Measurements from ENCODE around the gene AAK1.
"Not testable (repeated sequence)": the region's sequence is repeated elsewhere in the genome, so short reads cannot be mapped to it uniquely, and the experiment has no call there.

Gene AAK1

GRCh38 chr2:69580486-69580885, 63.1 kb downstream of the AAK1 start:
- in situ Hi-C loops (cut with HindIII; ENCODE audit: low pct_ligation_motif_present, low sequenced_read_pairs) = no loop called here
- no peaks in the 10 kb centered on the region for H3K36me3 ChIP-seq (replicated peaks)
- no peak for TF ChIP-seq CTCF (IDR thresholded peaks at IDR 0.05; ENCODE audit: low read depth, low read length, missing control alignments)

GRCh38 chr2:69579536-69579935, 64.0 kb downstream of the AAK1 start:
- Histone ChIP-seq H3K27me3 (replicated peaks) (no peaks in the 10 kb centered on the region), H3K27ac (no peak overlapping the region), H3K4me3 (ENCODE audit: low read depth, low read length) (no peak overlapping the region), H3K36me3 (replicated peaks) (no peaks in the 10 kb centered on the region)
- TF ChIP-seq CTCF (IDR thresholded peaks at IDR 0.05; ENCODE audit: low read depth, low read length, missing control alignments) = no peak
- in situ Hi-C loops (cut with HindIII; ENCODE audit: low pct_ligation_motif_present, low sequenced_read_pairs) = no loop called here
- DNase-seq = no peak

More at GRCh38 chr2:69580486-69580885, 63.1 kb downstream of the AAK1 start:
- H3K27ac ChIP-seq = no peak overlapping the region
- H3K27me3 ChIP-seq (replicated peaks) = no peaks in the 10 kb centered on the region
- no peak for DNase-seq
- H3K4me3 ChIP-seq (ENCODE audit: low read depth, low read length) = no peak overlapping the region

- no peak for DNase-seq
- Histone ChIP-seq H3K27ac (no peak overlapping the region), H3K36me3 (replicated peaks) (no peaks in the 10 kb centered on the region), H3K4me3 (ENCODE audit: low read depth, low read length) (no peak overlapping the region), H3K27me3 (replicated peaks) (no peaks in the 10 kb centered on the region)
- in situ Hi-C loops (cut with HindIII; ENCODE audit: low pct_ligation_motif_present, low sequenced_read_pairs) = no loop called here
- no peak for TF ChIP-seq CTCF (IDR thresholded peaks at IDR 0.05; ENCODE audit: low read depth, low read length, missing control alignments)
Observed at GRCh38 chr2:69578198-69578540, 65.4 kb downstream of the AAK1 start.

- H3K36me3 ChIP-seq (replicated peaks) = no peaks in the 10 kb centered on the region
- in situ Hi-C loops (cut with HindIII; ENCODE audit: low pct_ligation_motif_present, low sequenced_read_pairs) = no loop called here
- TF ChIP-seq CTCF (IDR thresholded peaks at IDR 0.05; ENCODE audit: low read depth, low read length, missing control alignments) = no peak
- no peaks in the 10 kb centered on the region for H3K27me3 ChIP-seq (replicated peaks)
- H3K27ac ChIP-seq = no peak overlapping the region
- no peak for DNase-seq
- no peak overlapping the region for H3K4me3 ChIP-seq (ENCODE audit: low read depth, low read length)
Observed at GRCh38 chr2:69577467-69578197, 65.9 kb downstream of the AAK1 start.

GRCh38 chr2:69576880-69577279, 66.7 kb downstream of the AAK1 start:
- Histone ChIP-seq H3K36me3 (replicated peaks) (no peaks in the 10 kb centered on the region), H3K27ac (no peak overlapping the region), H3K4me3 (ENCODE audit: low read depth, low read length) (no peak overlapping the region), H3K27me3 (replicated peaks) (no peaks in the 10 kb centered on the region)
- no peak for DNase-seq
- in situ Hi-C loops (cut with HindIII; ENCODE audit: low pct_ligation_motif_present, low sequenced_read_pairs) = no loop called here
- no peak for TF ChIP-seq CTCF (IDR thresholded peaks at IDR 0.05; ENCODE audit: low read depth, low read length, missing control alignments)

GRCh38 chr2:69575926-69576325, 67.6 kb downstream of the AAK1 start:
- Histone ChIP-seq H3K4me3 (ENCODE audit: low read depth, low read length) (no peak overlapping the region), H3K27me3 (replicated peaks) (no peaks in the 10 kb centered on the region), H3K36me3 (replicated peaks) (no peaks in the 10 kb centered on the region), H3K27ac (no peak overlapping the region)
- no peak for TF ChIP-seq CTCF (IDR thresholded peaks at IDR 0.05; ENCODE audit: low read depth, low read length, missing control alignments)
- in situ Hi-C loops (cut with HindIII; ENCODE audit: low pct_ligation_motif_present, low sequenced_read_pairs) = no loop called here
- DNase-seq = no peak

GRCh38 chr2:69575371-69575770, 68.2 kb downstream of the AAK1 start:
- DNase-seq; H3K27ac ChIP-seq; H3K36me3 ChIP-seq (replicated peaks); H3K4me3 ChIP-seq (ENCODE audit: low read depth, low read length); in situ Hi-C loops (cut with HindIII; ENCODE audit: low pct_ligation_motif_present, low sequenced_read_pairs); H3K27me3 ChIP-seq (replicated peaks): not testable (repeated sequence)
